ENCODE measurements around the gene RAB7B. TPM values are rescaled to one million over a fixed set of nuclear protein-coding genes. Genes with fewer than 3 reads are reported as not detected.

The RAB7B gene
- total and polyA plus RNA-seq, 2 donors from 2014 or later: 0.73 to 2.0 TPM

DNA sequence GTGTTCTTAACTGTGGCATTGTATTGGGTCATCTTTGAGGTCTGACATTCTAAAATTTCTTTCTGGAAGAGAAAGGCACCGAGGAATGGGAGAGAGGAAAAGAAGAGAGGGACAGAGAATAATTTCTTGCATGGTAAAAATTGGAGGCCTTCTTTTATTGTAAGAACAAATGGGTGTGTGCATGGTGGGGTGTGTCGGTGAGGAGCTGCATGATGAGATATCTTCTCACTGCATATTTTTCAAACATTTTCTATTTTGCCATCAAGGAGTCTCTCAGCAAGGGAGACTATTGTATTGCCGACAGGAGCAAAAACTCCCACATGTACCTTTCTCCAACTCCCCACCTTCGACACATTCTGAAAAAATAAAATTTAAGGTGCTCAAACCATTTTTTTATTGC, 27.0 kb upstream of the RAB7B start:
- Histone ChIP-seq H3K27me3 (ENCODE audit: control insufficient read depth, insufficient read depth, low read length) (no peaks in the 10 kb centered on the region), H3K9me3 (ENCODE audit: control insufficient read depth in 2 of 3, insufficient read depth in 1 of 3, low read length in 3 of 3) (no peaks in the 10 kb centered on the region), H3K9ac (ENCODE audit: low read length in 3 of 3) (no peak overlapping the region), H3K27ac (ENCODE audit: low read depth in 2 of 2, low read length in 2 of 2) (no peak overlapping the region), H3K4me1 (ENCODE audit: control insufficient read depth in 2 of 3, insufficient read depth in 2 of 3, low read depth in 1 of 3, low read length in 3 of 3) (peaks cover 0 to 4% (median 3%) of the 10 kb centered on the region in 3 donors), H3K4me3 (ENCODE audit: low read length in 3 of 3) (no peak overlapping the region), H3K36me3 (ENCODE audit: control insufficient read depth in 2 of 3, insufficient read depth in 3 of 3, low read length in 3 of 3) (no peaks in the 10 kb centered on the region)
- TF ChIP-seq, protein P1, sequence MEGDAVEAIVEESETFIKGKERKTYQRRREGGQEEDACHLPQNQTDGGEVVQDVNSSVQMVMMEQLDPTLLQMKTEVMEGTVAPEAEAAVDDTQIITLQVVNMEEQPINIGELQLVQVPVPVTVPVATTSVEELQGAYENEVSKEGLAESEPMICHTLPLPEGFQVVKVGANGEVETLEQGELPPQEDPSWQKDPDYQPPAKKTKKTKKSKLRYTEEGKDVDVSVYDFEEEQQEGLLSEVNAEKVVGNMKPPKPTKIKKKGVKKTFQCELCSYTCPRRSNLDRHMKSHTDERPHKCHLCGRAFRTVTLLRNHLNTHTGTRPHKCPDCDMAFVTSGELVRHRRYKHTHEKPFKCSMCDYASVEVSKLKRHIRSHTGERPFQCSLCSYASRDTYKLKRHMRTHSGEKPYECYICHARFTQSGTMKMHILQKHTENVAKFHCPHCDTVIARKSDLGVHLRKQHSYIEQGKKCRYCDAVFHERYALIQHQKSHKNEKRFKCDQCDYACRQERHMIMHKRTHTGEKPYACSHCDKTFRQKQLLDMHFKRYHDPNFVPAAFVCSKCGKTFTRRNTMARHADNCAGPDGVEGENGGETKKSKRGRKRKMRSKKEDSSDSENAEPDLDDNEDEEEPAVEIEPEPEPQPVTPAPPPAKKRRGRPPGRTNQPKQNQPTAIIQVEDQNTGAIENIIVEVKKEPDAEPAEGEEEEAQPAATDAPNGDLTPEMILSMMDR (IDR thresholded peaks at IDR 0.05; ENCODE audit: borderline replicate concordance, extremely low read depth, insufficient read depth): no peak
- intact Hi-C loops (cut with DNase I): no loop called here
- DNase-seq (no peak), FAIRE-seq (no peak)

DNA sequence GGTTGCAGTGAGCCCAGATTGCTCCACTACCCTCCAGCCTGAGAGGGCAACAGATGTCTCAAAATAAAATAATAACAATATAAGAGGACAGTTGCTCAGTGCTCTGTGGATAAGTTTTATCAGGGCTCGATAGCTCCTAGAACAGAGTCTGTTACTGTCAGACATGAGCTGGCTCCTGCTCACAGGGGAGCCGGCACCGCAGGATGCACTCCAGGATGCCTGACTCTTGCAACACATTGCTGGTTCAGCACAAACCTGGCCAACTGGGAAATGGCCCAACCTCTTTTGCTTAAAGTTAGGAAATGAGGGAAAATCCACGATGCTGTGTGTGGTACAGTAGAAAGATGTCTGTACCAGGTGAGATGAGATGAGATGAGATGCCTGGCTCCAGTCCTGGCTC, 26.3 kb upstream of the RAB7B start:
- FAIRE-seq: no peak
- TF ChIP-seq, protein P1 (IDR thresholded peaks at IDR 0.05; ENCODE audit: borderline replicate concordance, extremely low read depth, insufficient read depth): no peak

GRCh38 chr1:206025283-206025820, 22.2 kb upstream of the RAB7B start:
- TF ChIP-seq, protein P1 (IDR thresholded peaks at IDR 0.05; ENCODE audit: borderline replicate concordance, extremely low read depth, insufficient read depth): no peak
- DNase-seq: no peak
- Histone ChIP-seq H3K36me3 (ENCODE audit: control insufficient read depth in 2 of 3, insufficient read depth in 3 of 3, low read length in 3 of 3) (no peaks in the 10 kb centered on the region), H3K9me3 (ENCODE audit: control insufficient read depth in 2 of 3, insufficient read depth in 1 of 3, low read length in 3 of 3) (no peaks in the 10 kb centered on the region), H3K27ac (ENCODE audit: low read depth in 2 of 2, low read length in 2 of 2) (no peak overlapping the region), H3K27me3 (ENCODE audit: control insufficient read depth, insufficient read depth, low read length) (no peaks in the 10 kb centered on the region), H3K4me1 (ENCODE audit: control insufficient read depth in 2 of 3, insufficient read depth in 2 of 3, low read depth in 1 of 3, low read length in 3 of 3) (peaks cover 0 to 3% (median 0%) of the 10 kb centered on the region in 3 donors), H3K4me3 (ENCODE audit: low read length in 3 of 3) (no peak overlapping the region), H3K9ac (ENCODE audit: low read length in 3 of 3) (no peak overlapping the region)
- intact Hi-C loops (cut with DNase I): no loop called here
- FAIRE-seq: no peak

More for the DNA sequence above, 26.3 kb upstream of the RAB7B start:
- no peaks in the 10 kb centered on the region for H3K36me3 ChIP-seq (ENCODE audit: control insufficient read depth in 2 of 3, insufficient read depth in 3 of 3, low read length in 3 of 3)
- no peaks in the 10 kb centered on the region for H3K9me3 ChIP-seq (ENCODE audit: control insufficient read depth in 2 of 3, insufficient read depth in 1 of 3, low read length in 3 of 3)
- peaks cover 0 to 4% (median 3%) of the 10 kb centered on the region in 3 donors for H3K4me1 ChIP-seq (ENCODE audit: control insufficient read depth in 2 of 3, insufficient read depth in 2 of 3, low read depth in 1 of 3, low read length in 3 of 3)
- no peak overlapping the region for H3K4me3 ChIP-seq (ENCODE audit: low read length in 3 of 3)
- no peak overlapping the region for H3K9ac ChIP-seq (ENCODE audit: low read length in 3 of 3)
- intact Hi-C loops (cut with DNase I): no loop called here
- H3K27me3 ChIP-seq (ENCODE audit: control insufficient read depth, insufficient read depth, low read length): no peaks in the 10 kb centered on the region
- H3K27ac ChIP-seq (ENCODE audit: low read depth in 2 of 2, low read length in 2 of 2): no peak overlapping the region
- no peak for DNase-seq

- intact Hi-C loops (cut with DNase I): no loop called here
- Histone ChIP-seq H3K4me1 (ENCODE audit: control insufficient read depth in 2 of 3, insufficient read depth in 2 of 3, low read depth in 1 of 3, low read length in 3 of 3) (no peaks in the 10 kb centered on the region), H3K9me3 (ENCODE audit: control insufficient read depth in 2 of 3, insufficient read depth in 1 of 3, low read length in 3 of 3) (no peaks in the 10 kb centered on the region), H3K36me3 (ENCODE audit: control insufficient read depth in 2 of 3, insufficient read depth in 3 of 3, low read length in 3 of 3) (no peaks in the 10 kb centered on the region), H3K4me3 (ENCODE audit: low read length in 3 of 3) (no peak within 1 kb of the TSS), H3K27me3 (ENCODE audit: control insufficient read depth, insufficient read depth, low read length) (no peaks in the 10 kb centered on the region), H3K9ac (ENCODE audit: low read length in 3 of 3) (no peak within 1 kb of the TSS), H3K27ac (ENCODE audit: low read depth in 2 of 2, low read length in 2 of 2) (no peak within 1 kb of the TSS)
- TF ChIP-seq, protein P1 (IDR thresholded peaks at IDR 0.05; ENCODE audit: borderline replicate concordance, extremely low read depth, insufficient read depth): no peak
- FAIRE-seq (no peak), DNase-seq (no peak)
Measured at GRCh38 chr1:206023695-206024094, 20.5 kb upstream of the RAB7B start, which contains the start of gene CTSE. CTSE (minus strand) TSS chr1:206023895; CDS start chr1:206023791, 104 bp downstream.

Measured in kidney (tissue), 14 donors.